Cardiac muscle cell (in vitro differentiated cells and primary cell): ENCODE results near the gene COIL. TPM values are rescaled to one million over a fixed set of nuclear protein-coding genes. Genes with fewer than 3 reads are reported as not detected.

ENCODE experiments used
- DNase-seq, 2 donors: peaks; one replicate each; pipeline versions ENCODE4 v3.0.0 to v3.0.0-alpha.2; 2010 to 2017; ENCODE audit warnings: low read depth in 1 of 2, low spot score in 1 of 2
- H3K27ac ChIP-seq: fragments of 200-600 bp; sonication (generic); 2 replicates; pipeline ENCODE4 v1.5.1; 2016
- H3K27me3 ChIP-seq: fragments of 200-600 bp; sonication (generic); 2 replicates; pipeline ENCODE4 v1.6.0; 2016; ENCODE audit warnings: control low read depth
- H3K36me3 ChIP-seq: fragments of 200-600 bp; sonication (generic); 2 replicates; pipeline ENCODE4 v1.5.1; 2016; ENCODE audit warnings: control low read depth
- H3K4me1 ChIP-seq: fragments of 200-600 bp; sonication (generic); 2 replicates; pipeline ENCODE4 v1.8.1; 2017; ENCODE audit warnings: low read depth, mild to moderate bottlenecking, mixed run types
- H3K4me3 ChIP-seq: fragments of 200-600 bp; sonication (generic); 2 replicates; pipeline ENCODE4 v1.5.1; 2016; ENCODE audit warnings: mild to moderate bottlenecking
- H3K9me3 ChIP-seq: fragments of 200-600 bp; sonication (generic); 2 replicates; pipeline ENCODE4 v1.5.1; 2017; ENCODE audit warnings: low read depth, mild to moderate bottlenecking, control low read depth
- polyA plus RNA-seq: library from polyadenylated mRNA; unstranded; fragments of >200 nt; fragmentation: Nextera tagmentation; extraction: Ambion mirVana; gene quantifications from 2 replicates; pipeline ENCODE4 v1.2.1, GENCODE V29; 2016
- total RNA-seq: library from RNA; depleted of rRNA; stranded (reverse); fragments of >200 nt; gene quantifications from 2 replicates; pipeline ENCODE4 v1.2.3, GENCODE V29; 2016
- TF ChIP-seq, protein P1 (sequence below): IDR thresholded peaks from 2 replicates; pipeline ENCODE4 v1.5.1; 2012; ENCODE audit warnings: low read depth, mild to moderate bottlenecking, low read length

Gene COIL
- total and polyA plus RNA-seq, 2 experiments from 2014 or later: 16.3 to 19.9 TPM

DNA sequence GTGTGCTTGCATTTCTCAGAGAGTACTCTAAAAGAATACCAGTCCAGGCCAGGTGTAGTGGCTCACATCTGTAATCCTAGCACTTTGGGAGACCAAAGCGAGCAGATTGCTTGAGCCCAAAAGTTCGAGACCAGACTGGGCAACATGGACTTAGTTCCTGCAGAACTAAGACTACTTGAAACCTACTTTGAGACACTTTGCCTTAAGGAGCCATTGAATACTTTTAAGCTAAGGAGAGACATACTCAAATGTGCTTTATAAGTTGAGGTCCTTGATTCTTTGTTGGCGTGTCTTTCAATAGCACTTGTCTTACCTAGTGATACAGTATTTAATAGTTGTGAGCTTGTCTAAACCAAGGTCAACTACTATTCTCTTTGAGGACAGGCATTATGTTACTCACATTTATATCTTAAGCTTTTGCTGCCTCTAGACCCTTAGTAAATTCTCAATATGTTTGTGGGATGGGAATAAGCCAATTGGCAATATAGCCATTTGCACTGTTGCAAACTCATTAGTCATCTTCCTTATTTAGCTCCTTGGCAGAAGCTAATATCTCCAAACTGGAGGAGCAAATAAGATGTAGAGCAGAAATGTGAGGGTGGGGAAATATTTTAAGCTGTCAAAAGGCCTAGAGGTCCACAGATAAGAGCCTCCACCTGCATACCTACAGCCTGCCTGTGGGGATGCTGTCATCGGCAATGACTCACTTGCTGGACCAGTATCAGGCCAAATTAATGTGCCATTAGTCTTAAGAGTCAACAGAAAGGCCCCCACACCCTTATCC, 33.4 kb upstream of the COIL start:
- DNase-seq: peak in 1 of 2 donors; percentile 49
- Histone ChIP-seq H3K4me3 (no peak overlapping the region), H3K4me1 (no peaks in the 10 kb centered on the region), H3K36me3 (no peaks in the 10 kb centered on the region), H3K27me3 (no peaks in the 10 kb centered on the region), H3K9me3 (no peaks in the 10 kb centered on the region), H3K27ac (no peak overlapping the region)
- TF ChIP-seq, protein P1, sequence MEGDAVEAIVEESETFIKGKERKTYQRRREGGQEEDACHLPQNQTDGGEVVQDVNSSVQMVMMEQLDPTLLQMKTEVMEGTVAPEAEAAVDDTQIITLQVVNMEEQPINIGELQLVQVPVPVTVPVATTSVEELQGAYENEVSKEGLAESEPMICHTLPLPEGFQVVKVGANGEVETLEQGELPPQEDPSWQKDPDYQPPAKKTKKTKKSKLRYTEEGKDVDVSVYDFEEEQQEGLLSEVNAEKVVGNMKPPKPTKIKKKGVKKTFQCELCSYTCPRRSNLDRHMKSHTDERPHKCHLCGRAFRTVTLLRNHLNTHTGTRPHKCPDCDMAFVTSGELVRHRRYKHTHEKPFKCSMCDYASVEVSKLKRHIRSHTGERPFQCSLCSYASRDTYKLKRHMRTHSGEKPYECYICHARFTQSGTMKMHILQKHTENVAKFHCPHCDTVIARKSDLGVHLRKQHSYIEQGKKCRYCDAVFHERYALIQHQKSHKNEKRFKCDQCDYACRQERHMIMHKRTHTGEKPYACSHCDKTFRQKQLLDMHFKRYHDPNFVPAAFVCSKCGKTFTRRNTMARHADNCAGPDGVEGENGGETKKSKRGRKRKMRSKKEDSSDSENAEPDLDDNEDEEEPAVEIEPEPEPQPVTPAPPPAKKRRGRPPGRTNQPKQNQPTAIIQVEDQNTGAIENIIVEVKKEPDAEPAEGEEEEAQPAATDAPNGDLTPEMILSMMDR: no peak

- Histone ChIP-seq H3K9me3 (no peaks in the 10 kb centered on the region), H3K4me1 (no peaks in the 10 kb centered on the region)
These were observed 31.5 kb upstream of the COIL start for GRCh38 chr17:56992364-56992763.

DNA sequence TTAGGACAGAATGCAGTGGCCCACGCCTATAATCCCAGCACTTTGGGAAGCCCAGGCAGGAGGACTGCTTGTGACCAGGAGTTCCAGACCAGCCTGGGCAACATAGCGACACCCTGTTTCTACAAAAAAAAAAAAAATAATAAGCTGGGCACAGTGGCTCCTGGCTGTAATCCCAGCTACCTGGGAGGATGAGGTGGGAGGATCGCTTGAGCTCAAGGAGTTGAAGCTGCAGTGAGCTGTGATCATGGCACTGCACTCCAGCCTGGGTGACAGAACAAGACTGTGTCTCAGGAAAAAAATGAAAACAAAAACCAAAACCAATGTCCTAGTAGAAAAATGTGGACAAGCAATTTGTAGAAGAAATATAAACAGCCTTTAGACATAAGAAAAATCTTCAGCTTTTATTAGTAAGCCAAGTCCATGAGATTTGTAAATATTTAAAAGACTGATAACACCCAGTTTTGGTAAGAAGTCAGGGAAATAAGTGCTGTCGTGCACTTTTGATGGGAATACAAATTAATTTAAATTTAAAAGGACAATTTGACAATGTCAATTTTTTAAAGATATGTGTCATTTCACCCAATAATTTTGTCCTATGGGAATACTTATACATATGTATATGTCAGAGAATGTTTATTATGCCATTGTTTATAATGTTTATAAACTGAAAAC, 28.2 kb upstream of the COIL start:
- Histone ChIP-seq H3K9me3 (no peaks in the 10 kb centered on the region), H3K36me3 (peaks cover 5% of the 10 kb centered on the region), H3K4me3 (no peak overlapping the region), H3K4me1 (no peaks in the 10 kb centered on the region), H3K27ac (no peak overlapping the region), H3K27me3 (no peaks in the 10 kb centered on the region)
- DNase-seq: no peak
- TF ChIP-seq, protein P1: no peak

More at GRCh38 chr17:56992364-56992763, 31.5 kb upstream of the COIL start:
- H3K27me3 ChIP-seq: no peaks in the 10 kb centered on the region
- DNase-seq: no peak
- TF ChIP-seq, protein P1: no peak
- no peak overlapping the region for H3K27ac ChIP-seq
- H3K36me3 ChIP-seq: peaks cover 5% of the 10 kb centered on the region
- H3K4me3 ChIP-seq: no peak overlapping the region

- Histone ChIP-seq H3K36me3 (peaks cover 5% of the 10 kb centered on the region), H3K27me3 (no peaks in the 10 kb centered on the region), H3K4me3 (no peak overlapping the region), H3K9me3 (no peaks in the 10 kb centered on the region), H3K27ac (no peak overlapping the region), H3K4me1 (no peaks in the 10 kb centered on the region)
- TF ChIP-seq, protein P1: no peak
- DNase-seq: no peak
These were observed 26.5 kb upstream of the COIL start for GRCh38 chr17:56987283-56987834.

DNA sequence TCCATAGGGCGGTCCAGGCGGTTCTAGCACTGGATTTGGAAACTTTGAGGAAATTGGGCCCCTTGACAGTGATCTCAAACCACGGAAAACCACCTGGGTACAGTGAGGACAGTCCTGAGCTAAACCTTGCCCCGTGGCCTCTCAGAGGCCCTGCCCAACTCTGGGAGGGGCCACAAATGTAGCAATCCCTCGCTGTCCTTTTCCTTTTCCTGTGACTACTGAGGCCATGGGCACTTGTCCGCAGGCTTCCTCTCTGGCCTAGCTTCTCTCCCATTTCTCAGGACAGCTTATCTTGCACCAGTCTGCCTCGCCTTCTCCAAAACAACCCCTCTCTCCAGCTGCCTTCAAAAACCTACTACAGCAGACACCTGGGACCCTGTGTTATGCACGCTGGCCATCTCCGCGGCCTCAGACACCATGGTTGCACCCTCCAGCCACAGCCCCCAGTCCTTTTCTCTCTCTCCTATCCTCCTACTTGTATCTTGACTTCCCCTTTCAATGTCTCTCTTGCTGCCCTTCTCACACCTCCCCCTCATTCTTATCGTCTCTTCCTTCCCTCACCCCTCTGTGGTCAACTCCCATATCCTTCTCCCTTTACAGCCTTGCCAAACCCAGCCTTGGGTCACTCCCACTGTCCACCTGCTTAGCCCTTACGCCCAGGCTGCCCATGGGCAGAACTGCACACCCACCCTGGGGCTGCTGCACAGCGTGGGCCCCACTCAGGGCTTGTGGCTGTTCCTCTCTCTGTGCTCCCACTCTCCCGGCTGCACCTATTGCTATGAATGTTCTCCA, 24.7 kb upstream of the COIL start:
- H3K4me1 ChIP-seq: no peaks in the 10 kb centered on the region
- no peak for DNase-seq
- no peaks in the 10 kb centered on the region for H3K27me3 ChIP-seq
- TF ChIP-seq, protein P1: no peak
- H3K27ac ChIP-seq: no peak overlapping the region
- H3K4me3 ChIP-seq: no peak overlapping the region
- H3K36me3 ChIP-seq: peaks cover 5% of the 10 kb centered on the region
- no peaks in the 10 kb centered on the region for H3K9me3 ChIP-seq
